ENCODE data around the gene ZNF646. TPM values are rescaled to one million over a fixed set of nuclear protein-coding genes. Genes with fewer than 3 reads are reported as not detected.

ZNF646 gene
- total and polyA plus RNA-seq, 2 of the 13 experiments (the other 11 are each of a cell fraction or from before 2014, with no cell fraction given) = 3.4 to 10.9 TPM

DNA sequence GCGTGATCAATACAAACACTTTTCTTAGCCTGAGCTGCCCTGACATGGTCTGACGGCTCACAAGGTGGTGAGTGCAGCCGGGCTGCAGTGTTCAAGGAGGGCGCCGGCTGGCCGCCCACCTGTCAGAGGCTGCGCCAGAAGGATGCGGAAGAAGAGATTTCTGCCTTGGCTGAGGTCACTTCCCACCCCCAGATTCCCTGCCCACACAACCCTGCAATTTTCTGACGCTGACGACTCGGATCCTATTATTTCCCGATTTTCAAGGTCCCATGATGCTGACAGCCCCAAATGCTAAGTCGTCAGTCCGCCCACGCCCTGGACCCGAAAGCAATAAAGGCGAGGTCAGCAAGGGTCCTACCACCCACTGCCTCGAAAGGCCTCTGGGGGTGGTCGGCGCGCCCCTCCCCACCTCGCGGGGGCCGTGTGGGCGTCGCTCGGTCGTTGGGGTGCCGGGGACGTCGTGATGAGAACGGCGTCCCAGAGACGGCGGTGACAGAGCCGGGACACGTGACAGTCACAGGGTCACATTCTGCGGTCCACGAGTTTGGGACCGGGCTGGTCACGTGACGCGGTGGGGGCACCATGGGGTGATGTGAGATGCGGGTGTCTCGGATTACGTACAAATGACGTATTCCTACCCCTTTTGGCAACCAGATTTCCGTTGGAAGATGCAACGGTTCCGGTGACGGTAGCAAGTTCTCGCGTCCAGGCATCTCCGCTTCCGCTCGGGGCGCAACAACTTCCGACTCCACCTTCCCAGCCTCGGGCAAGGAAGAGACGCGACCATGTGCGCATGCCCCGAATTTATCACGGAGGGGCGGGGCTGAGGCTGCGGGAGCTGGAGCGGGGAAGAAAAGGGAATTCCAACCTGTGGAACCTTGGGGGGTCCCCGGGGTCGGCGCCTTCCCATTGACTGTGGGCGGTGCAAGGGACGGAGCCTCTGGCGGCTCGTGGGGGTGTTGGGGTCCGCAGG lies 41.2 kb upstream of the ZNF646 start, which contains the start of gene STX4 (continued):
- TF ChIP-seq ZFP36L1 (CRISPR knock-in tag; IDR thresholded peaks at IDR 0.05) = peak; percentile 89; the same call in 1 of the 2 replicates
- TF ChIP-seq GMEB1 (CRISPR knock-in tag; IDR thresholded peaks at IDR 0.05; ENCODE audit: borderline replicate concordance) = peak; percentile 89
- TF ChIP-seq ZNF747 (CRISPR knock-in tag; IDR thresholded peaks at IDR 0.05; ENCODE audit: borderline replicate concordance) = peak; percentile 87
- TF ChIP-seq SAFB2 (CRISPR knock-in tag; IDR thresholded peaks at IDR 0.05; ENCODE audit: borderline replicate concordance, low read depth) = peak; percentile 91
- TF ChIP-seq ZNF256 (CRISPR knock-in tag; conservative IDR thresholded peaks at IDR 0.05) = peak; percentile 85; the same call in 1 of the 2 replicates
- TF ChIP-seq, protein P1, sequence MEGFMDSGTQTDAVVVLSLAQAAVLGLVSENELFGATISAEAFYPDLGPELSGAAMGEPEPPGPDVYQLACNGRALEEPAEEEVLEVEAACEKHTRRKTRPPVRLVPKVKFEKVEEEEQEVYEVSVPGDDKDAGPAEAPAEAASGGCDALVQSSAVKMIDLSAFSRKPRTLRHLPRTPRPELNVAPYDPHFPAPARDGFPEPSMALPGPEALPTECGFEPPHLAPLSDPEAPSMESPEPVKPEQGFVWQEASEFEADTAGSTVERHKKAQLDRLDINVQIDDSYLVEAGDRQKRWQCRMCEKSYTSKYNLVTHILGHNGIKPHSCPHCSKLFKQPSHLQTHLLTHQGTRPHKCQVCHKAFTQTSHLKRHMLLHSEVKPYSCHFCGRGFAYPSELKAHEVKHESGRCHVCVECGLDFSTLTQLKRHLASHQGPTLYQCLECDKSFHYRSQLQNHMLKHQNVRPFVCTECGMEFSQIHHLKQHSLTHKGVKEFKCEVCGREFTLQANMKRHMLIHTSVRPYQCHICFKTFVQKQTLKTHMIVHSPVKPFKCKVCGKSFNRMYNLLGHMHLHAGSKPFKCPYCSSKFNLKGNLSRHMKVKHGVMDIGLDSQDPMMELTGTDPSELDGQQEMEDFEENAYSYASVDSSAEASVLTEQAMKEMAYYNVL (CRISPR knock-in tag; IDR thresholded peaks at IDR 0.05; ENCODE audit: borderline replicate concordance) = peak; percentile 8; the same call in 1 of the 2 replicates
- TF ChIP-seq TARDBP (CRISPR knock-in tag; IDR thresholded peaks at IDR 0.05) = peak; percentile 92
- peak; percentile 42; the same call in 1 of the 2 replicates for TF ChIP-seq ATRX (CRISPR knock-in tag; IDR thresholded peaks at IDR 0.05; ENCODE audit: borderline replicate concordance)
- peak; percentile 44; the same call in 1 of the 2 replicates for TF ChIP-seq ZBTB33 (CRISPR knock-in tag; IDR thresholded peaks at IDR 0.05)
- TF ChIP-seq NR1H2 (CRISPR knock-in tag; IDR thresholded peaks at IDR 0.05; ENCODE audit: borderline replicate concordance, low read depth) = peak; percentile 83; the same call in 1 of the 2 replicates
- TF ChIP-seq, protein P2, sequence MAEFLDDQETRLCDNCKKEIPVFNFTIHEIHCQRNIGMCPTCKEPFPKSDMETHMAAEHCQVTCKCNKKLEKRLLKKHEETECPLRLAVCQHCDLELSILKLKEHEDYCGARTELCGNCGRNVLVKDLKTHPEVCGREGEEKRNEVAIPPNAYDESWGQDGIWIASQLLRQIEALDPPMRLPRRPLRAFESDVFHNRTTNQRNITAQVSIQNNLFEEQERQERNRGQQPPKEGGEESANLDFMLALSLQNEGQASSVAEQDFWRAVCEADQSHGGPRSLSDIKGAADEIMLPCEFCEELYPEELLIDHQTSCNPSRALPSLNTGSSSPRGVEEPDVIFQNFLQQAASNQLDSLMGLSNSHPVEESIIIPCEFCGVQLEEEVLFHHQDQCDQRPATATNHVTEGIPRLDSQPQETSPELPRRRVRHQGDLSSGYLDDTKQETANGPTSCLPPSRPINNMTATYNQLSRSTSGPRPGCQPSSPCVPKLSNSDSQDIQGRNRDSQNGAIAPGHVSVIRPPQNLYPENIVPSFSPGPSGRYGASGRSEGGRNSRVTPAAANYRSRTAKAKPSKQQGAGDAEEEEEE (CRISPR knock-in tag; IDR thresholded peaks at IDR 0.05; ENCODE audit: borderline replicate concordance) = peak; percentile 49; the same call in 1 of the 2 replicates
- TF ChIP-seq ZNF264 (CRISPR knock-in tag; IDR thresholded peaks at IDR 0.05) = peak; percentile 73
- TF ChIP-seq ZNF234 (CRISPR knock-in tag; conservative IDR thresholded peaks at IDR 0.05) = 0 out of 2 replicates have a peak, but pooled peaks have one; percentile 4
- 0 out of 2 replicates have a peak, but pooled peaks have one; percentile 79 for TF ChIP-seq ZNF354B (CRISPR knock-in tag; IDR thresholded peaks at IDR 0.05)
- TF ChIP-seq, protein P3, sequence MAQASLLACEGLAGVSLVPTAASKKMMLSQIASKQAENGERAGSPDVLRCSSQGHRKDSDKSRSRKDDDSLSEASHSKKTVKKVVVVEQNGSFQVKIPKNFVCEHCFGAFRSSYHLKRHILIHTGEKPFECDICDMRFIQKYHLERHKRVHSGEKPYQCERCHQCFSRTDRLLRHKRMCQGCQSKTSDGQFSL (CRISPR knock-in tag; IDR thresholded peaks at IDR 0.05) = 0 out of 2 replicates have a peak, but pooled peaks have one; percentile 58
- TF ChIP-seq THAP7 (CRISPR knock-in tag; IDR thresholded peaks at IDR 0.05) = peak; percentile 97
- TF ChIP-seq NCOA1 (CRISPR knock-in tag; IDR thresholded peaks at IDR 0.05) = 0 out of 2 replicates have a peak, but pooled peaks have one; percentile 51
